Epidermal melanocyte (primary cell): ENCODE data around the gene SLC1A7.

Source experiments
- DNase-seq: peaks from one replicate; pipeline ENCODE4 v3.0.0; 2011; ENCODE audit warnings: low spot score; ENCODE audit not compliant: insufficient read length

Gene SLC1A7

DNA sequence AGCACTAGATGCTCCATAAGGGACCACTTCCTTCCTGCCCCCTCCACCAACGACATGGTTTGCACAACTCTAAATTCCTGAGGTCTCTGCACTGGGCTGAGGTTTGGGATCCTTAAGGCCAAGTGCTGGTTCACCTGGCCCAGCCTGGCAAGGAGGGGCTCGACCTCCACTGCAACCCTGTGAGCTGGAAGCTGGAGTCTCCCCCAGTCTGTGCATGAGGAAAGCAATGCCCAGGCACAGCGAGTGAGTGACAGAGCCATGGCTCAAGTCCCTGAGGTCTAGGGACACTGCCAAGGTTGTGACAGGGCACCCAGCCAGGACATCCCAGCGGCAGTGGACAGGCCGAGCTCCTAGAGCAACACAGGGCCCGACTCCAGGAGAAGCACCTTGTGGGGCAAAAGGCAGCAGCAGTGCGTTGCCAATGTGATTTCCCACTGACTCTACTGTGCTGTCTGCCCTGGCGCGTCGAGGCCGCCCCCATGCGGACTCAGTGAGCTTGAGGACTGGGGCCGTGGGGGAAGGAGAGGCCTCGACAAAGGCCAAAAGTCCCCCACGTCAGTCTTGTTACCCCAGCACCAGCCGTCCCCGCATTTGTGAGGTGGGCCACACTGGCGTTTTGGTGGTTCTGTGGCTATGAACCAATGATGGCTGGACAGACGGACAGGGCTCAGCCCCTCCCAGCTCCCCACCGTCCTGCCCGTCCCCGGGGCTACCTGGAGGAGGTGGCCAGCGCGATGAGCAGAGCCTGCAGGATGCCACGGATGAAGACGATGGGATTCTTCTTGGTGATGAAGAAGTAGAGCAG lies 50.4 kb downstream of the SLC1A7 start:
- no peak for DNase-seq

DNA sequence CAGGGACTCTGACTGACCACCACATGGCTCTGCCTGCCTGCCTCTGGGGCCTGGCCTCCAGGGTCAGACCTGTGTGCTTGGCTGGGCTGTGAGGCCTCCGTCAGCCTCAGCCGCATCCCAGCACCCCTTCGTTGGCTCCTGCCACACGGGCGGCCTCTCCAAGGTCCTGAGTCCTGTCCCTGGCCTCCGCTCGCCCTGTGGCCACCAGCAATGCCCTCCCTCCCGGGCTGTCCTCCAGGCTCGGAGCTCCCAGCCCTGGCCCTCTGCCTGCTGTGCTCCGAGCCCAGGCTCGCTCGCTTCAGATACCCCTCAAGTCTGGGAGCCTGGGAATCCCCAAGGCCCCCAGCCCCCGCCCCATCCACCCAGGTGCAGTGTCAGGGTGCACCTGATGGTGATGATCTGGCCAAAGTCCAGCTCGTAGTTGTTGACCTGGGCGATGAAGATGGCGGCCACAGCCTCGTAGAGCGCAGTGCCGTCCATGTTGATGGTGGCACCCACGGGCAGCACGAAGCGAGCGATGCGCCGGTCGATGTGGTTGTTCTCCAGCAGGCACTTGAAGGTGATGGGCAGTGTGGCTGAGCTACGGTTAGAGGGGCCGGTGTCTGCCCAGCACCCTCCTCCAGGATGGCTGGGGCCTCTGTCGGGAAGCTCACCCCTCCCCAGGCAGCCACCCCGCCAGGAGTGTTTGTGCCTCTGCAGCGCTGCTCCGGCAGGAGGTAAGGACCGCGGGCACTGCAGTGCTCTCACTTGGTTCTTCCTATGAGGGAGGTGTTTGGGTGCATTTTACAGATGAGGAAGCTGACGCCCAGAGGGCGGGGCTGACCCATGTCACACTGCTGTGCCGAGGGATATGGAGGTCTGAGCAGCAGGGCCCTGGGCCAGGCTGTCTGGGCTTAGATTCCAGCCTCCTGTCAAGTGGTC lies 52.0 kb downstream of the SLC1A7 start:
- DNase-seq, result no peak

DNA sequence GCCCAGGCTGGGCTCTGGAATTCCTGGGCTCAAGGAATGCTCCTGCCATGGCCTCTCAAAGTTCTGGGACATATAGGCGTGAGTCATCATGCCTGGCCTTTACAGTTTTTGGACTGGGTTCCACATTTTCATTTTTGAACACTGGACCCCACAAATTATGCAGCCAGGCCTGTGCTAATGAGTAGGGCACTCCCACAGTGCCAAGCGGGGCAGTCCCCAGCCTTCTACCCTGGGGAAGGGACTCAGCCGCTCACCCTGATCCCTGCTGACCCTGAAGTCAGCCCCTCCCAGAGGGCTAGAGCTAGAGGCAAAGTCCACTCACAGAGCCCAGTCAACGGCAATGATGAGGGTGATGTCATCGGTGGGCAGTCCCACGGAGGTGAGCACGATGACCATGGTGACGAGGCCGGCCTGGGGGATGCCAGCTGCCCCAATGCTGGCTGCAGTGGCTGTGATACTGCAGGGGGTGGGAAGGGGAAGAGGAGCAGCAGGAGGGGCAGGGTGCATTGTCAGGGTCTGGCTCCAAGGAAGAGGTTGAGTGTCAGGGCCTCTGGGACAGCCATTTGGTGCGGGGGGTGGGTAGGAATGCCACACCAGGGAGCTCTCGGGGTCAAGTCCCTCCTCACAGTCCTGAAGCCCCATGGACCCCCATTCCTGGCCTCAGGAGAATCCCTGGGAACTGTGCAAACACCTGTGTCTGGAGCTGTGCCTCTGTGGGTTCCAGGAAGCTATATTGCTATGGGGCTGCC lies 52.8 kb downstream of the SLC1A7 start:
- no peak for DNase-seq

DNA sequence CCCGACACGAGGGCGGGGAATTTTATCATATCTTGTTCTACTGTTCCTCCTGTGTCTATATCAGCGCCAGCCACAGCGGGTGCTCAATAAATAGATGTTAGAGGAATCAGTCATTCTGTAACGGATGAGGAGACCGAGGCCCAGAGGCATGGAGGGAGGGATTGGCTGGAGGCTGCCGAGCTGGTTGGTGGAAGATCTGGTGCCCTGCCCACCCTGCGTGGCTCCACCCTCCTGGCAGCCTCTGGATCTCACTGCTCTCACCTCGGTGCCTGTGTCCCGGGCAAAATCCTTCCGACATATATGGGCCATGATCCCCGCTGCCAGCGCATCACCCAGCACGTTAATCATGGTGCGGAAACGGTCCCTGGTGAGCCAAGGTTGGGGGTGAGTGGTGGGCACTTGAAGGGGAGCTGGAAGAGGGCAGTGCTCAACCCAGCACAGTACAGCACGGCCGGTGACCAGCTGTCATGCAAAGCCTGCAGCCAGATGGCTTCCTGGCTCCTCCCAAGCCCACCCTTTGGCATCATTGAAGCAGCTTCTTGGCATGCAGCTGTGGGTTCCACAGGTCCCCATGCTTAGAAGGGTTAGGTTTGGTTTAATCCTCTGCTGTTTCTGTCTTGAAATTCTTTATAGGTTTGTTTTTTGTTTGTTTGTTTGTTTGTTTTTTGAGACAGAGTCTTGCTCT lies 53.7 kb downstream of the SLC1A7 start:
- no peak for DNase-seq

DNA sequence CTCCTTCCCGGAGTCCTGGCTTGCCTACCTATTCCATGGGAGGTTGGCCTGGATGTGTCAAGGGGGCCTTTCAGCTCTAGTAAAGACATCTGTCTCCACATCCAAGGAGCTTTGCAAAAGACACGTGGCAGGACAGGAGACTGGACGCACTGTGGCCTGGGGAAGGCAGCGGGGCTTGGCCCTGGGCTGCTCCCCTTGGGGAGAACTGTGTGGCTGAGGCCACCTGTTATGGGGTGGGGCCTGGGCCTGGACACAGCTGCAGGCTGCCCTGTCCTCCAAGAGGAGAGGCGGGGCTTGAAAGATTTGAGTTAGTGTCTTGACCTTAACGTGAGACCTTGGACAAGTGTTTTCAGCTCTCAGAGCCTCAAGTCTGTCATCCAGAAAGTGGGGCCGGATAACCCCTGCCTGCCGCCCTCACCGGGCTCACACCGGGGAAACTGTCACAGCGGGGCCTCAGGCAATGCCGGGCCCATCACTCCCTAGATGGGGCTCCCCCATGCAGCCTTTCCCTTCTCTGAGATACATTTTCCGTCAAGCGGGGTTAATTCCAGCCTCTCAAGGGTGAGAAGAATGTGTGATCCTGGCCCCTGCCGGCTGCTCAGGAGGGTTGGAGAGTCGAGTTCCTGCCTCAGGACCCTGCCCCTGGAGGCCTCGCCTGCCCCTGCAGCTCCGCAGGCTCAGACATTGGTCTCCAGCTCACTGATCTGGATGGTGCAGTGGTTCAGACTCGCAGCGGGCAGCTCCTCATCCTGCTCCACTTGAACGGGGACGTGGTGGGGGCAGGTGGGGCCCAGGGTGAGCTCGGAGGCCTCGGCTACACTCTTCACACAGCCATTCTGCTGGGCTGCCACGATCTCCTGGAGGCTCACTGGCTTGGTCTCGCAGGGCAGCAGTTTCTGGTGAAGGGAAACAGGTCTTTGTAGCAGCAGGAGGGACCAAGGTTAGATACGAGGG lies 54.8 kb downstream of the SLC1A7 start:
- DNase-seq, result no peak

DNA sequence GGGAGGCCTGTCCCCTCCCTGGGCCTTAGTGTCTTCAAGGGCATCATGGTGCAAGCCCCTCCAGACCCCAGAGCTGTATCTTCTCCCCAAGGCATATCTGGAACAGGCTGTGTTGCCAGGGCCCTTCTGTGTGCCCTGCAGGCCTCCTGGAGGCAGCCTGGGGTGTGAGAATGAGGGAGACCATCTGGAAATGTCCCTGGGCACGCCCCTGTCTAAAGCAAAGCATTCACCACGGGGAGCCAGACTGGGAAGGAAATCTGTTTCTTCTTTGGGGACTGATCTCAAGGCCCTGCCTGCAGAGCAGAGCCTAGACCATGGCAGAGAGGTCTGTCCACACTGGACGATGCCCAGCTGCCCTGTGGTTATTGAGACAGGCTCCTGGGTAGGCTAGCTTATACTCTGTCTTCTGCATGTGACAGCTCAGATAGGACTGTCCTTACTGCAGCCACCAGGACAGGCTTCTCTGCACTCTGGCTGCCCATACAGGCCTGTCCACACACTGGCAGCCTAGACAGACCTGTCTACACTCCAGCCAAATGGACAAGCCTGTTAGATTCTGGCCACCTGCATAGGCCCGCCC lies 55.9 kb downstream of the SLC1A7 start:
- no peak for DNase-seq

DNA sequence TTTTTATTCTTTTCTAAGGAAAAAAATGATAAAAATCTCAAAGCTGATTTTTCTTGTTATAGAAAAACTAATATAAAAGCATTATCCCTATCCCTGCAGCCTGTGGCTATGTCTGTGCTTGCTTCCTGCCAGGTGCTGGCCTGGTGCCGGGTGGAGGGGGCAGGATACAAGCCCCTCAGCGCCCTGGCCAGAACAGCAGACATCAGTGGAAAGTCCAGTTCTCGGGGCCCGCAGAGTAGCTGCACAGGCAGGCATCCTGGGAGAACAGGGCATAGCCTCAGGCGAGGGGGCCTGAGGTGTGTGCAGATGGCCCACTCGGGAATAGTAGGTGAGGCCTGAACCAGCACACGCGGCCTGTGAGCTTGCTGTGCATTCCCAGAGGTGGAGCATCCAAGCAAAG lies 57.0 kb downstream of the SLC1A7 start:
- no peak for DNase-seq

DNA sequence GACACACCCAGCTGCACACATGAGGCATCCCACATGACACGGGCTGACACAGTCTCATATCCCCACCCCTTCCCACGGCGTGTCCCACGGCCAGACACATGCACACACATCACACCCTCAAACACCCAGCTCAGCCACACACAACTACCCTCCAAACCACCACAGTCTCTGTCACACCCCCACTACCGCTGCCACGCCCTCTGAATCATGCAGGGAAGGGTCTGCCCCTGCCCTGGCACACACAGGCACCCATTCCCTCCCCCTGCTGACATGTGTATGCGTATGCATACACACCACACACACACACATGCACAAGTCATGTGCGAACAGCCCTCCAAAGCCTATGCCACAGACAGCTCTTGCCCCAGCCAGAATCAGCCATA lies 57.9 kb downstream of the SLC1A7 start:
- DNase-seq, result no peak

DNA sequence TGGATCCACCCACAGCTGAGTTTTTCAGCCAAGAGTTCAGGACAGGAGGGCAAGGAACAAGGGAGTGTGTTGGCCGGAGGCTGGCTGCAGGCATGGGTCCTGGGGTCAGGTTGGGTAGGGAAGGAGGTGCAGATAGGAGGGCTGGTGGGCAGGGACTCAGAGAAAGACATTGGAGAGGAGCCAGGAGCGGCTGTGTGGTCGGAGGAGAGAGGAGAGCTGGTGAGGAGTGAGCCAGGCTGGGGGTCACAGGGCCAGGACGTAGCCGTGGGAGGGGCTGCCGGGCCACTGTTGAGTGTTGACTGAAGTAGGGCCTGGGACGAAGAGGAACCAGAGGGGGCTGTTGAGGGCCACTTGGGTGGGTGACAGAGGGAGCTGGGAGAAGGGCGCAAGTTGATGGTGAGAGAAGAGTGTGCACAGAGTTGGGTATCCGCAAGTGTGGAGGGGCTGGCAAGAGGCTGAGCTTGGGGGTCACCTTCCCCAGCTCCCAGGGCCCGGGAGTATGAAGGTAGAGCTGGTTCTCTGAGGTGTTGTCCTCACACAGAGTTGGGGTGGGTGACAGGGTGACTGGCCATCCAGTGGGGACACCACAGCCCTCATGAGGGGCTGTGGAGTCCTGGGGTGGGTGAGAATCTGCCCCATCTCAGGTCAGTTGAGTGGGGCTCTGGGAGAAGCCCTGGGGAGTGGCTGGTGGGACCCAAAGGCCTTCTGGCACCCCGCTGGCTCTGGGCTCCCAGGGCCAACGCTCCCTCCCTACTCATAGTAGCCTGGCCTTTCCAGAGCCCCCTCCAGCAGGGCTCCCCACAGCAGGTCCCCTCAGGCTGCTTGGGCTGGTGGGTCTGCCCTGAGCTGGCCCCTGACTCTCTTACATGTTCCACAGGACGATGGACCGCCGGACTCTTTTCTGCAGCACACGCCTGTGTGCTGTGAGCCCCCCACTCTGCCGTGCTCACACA lies 58.5 kb downstream of the SLC1A7 start:
- DNase-seq, result no peak

DNA sequence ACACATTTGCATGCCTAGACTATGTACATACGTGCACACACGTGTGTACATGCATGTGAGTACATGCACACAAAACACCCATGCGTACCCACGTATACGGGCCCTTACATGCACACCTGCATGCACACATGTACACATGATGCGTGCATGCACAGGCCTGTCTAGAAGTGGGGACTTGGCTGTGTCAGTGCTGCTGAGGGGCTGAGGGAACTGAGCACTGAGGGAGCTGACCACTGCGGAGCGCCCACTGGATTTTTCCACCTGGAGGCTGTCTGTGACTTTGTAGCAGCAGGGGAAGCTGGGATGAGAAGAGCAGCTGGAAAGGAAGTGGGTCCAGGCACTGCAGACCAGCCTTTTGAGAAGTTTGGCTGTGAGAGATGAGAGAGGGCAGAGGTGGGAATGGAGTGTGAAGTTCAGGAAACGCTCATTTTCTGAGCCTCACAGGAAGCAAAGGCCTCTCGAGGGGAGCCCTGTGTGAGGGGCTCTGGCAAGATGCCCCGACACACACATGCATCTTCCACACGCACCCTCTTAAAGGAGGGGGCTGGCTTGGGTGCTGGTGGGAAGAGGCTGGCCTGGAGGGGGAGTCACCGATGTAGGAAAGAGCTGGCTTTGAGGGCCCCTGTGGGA lies 59.5 kb downstream of the SLC1A7 start:
- DNase-seq, result no peak

DNA sequence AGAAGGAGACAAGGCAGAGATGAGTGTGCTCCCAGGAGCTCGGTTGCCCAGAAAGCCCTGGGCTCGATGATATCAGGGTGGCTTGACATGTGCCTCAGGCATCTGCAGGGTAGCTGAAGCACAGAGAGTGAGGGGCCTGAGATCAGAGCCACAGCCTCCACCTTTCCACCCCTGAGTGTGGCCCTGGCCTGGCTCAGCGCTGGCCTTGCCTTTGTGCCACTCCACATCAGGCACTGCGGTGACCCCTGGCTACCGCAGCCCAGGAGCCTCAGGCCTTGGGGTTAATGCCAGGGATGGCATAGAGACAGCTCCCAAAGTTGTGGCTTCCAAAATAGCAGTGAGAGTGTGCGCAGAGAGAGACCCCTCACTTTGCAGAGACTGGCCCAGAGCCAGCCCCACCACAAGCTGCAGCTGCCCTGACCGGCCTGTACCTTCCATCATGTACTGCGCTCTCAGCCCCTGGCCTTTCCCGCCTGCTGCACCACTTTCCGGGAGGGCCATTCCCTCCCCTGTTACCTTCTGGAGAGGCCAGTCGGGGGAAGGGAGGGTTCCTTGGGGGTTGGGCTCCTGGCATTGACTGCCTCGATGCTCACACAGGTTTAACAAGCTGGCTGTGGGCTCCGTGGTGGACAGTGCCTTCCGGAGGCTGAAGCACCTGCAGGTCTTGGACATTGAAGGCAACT lies 60.9 kb downstream of the SLC1A7 start:
- DNase-seq, result no peak

DNA sequence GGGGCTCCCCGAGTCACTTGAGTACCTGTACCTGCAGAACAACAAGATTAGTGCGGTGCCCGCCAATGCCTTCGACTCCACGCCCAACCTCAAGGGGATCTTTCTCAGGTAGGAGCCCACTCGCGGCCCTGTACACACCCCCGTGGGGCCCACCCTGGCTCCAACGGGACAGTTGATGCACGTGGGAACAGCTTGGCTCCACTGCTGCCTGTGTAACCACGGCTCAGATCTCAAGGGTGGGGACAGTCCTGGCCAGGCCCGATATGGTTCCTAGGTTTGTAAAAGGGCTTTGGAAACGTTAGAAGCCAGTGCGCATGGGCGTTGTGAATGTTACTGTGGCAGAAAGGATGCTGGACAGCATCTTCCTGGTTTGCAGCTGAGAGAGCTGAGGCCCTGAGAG lies 61.7 kb downstream of the SLC1A7 start:
- DNase-seq, result no peak

DNA sequence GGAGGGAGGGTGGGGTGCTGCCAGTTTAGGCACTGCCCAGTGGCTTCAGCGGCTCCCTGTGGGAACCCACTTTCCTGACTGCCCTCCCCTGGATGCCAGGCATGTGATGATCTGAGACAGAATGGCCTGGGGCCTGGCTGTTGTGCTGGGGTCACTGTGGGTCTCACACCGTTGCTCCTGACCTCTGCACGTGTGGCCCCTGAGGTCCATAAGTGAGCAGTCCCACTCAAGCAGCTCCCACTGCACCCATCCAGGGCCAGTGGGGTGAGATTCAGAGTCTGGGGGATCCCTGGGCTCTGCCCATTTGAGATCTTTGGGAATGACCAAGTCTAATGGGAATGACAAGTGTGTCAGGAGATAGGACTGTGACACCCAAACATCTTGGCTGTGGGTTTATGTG lies 62.4 kb downstream of the SLC1A7 start:
- DNase-seq, result no peak

DNA sequence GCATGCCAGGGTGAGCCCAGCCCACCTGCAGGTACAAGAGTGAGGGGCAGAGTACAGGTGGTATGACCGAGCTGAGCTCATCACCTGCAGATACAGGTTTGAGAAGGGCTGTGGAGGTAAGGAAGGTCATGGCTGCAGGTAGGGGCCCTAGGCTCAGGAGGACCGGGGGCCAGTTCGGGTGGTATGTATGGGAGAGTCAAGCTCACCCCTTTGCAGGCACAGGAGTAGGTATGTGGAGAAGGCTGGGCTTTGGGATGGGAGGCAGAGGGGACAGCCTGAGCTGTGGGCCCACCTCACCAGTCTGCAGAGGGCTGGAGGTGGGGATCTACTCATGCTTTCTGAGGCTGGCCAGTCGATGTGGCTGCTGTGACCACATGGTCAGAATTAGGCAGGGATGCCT lies 63.2 kb downstream of the SLC1A7 start:
- DNase-seq, result no peak

DNA sequence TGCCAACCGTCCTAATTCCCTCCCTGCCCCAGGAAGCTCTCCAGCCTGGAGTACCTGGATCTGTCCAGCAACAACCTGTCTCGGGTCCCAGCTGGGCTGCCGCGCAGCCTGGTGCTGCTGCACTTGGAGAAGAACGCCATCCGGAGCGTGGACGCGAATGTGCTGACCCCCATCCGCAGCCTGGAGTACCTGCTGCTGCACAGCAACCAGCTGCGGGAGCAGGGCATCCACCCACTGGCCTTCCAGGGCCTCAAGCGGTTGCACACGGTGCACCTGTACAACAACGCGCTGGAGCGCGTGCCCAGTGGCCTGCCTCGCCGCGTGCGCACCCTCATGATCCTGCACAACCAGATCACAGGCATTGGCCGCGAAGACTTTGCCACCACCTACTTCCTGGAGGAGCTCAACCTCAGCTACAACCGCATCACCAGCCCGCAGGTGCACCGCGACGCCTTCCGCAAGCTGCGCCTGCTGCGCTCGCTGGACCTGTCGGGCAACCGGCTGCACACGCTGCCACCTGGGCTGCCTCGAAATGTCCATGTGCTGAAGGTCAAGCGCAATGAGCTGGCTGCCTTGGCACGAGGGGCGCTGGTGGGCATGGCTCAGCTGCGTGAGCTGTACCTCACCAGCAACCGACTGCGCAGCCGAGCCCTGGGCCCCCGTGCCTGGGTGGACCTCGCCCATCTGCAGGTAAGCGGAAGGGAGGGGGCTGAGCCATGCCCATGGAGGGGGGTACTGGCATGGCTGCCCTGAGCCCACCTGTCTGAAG lies 63.9 kb downstream of the SLC1A7 start:
- no peak for DNase-seq

DNA sequence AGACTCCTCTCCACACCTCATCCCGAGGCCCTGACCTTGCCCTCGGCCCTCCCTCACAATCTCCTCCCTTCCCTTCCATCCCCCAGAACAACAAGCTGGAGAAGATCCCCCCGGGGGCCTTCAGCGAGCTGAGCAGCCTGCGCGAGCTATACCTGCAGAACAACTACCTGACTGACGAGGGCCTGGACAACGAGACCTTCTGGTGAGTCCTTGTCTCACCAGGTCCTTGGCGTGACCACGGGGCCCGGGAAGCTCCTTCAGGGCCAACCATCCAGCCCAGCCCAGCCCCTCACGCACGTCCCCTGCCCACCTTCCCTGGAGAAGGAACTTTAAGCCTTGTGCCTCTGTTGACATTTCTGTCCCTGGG lies 64.9 kb downstream of the SLC1A7 start:
- no peak for DNase-seq
